CD1c-positive myeloid dendritic cell (primary cell): Measurements from ENCODE around the gene MBIP.
"Not testable (repeated sequence)": the region's sequence is repeated elsewhere in the genome, so short reads cannot be mapped to it uniquely, and the experiment has no call there.

ENCODE experiments used
- DNase-seq: peaks from one replicate; pipeline ENCODE4 v3.0.0-alpha.2; 2016; ENCODE audit errors: extremely low spot score

MBIP gene

GRCh38 chr14:36320200-36320896, at the start of gene MBIP:
MBIP (minus strand) TSS chr14:36320637; CDS start chr14:36320588, 49 bp downstream.
- DNase-seq, result peak; percentile 96

- no peak for DNase-seq
These were observed 47.7 kb upstream of the MBIP start for GRCh38 chr14:36367985-36368774.

GRCh38 chr14:36365766-36366165, 45.3 kb upstream of the MBIP start:
- no peak for DNase-seq

- DNase-seq, result peak; percentile 18
These were observed 43.3 kb upstream of the MBIP start for GRCh38 chr14:36363704-36364103.

- DNase-seq, result no peak
These were observed 42.2 kb upstream of the MBIP start for GRCh38 chr14:36362648-36363047.

- peak; percentile 77 for DNase-seq
These were observed 40.9 kb upstream of the MBIP start for GRCh38 chr14:36361210-36361853.

- DNase-seq, result no peak
These were observed 36.4 kb upstream of the MBIP start for GRCh38 chr14:36356862-36357261.

- DNase-seq, result no peak
These were observed 25.6 kb upstream of the MBIP start for GRCh38 chr14:36346052-36346451.

GRCh38 chr14:36344211-36344610, 23.8 kb upstream of the MBIP start:
- no peak for DNase-seq

- DNase-seq, result not testable (repeated sequence)
These were observed 21.4 kb upstream of the MBIP start for GRCh38 chr14:36341811-36342210.

GRCh38 chr14:36340276-36340890, 19.9 kb upstream of the MBIP start:
- DNase-seq, result no peak

GRCh38 chr14:36339816-36340215, 19.4 kb upstream of the MBIP start:
- DNase-seq, result peak; percentile 70

GRCh38 chr14:36333119-36333518, 12.7 kb upstream of the MBIP start:
- no peak for DNase-seq

- not testable (repeated sequence) for DNase-seq
These were observed 7.1 kb upstream of the MBIP start for GRCh38 chr14:36327573-36327972.

- DNase-seq, result no peak
These were observed 5.4 kb upstream of the MBIP start for GRCh38 chr14:36325853-36326252.

GRCh38 chr14:36324897-36325296, 4.5 kb upstream of the MBIP start:
- no peak for DNase-seq

- no peak for DNase-seq
These were observed 502 bp upstream of the MBIP start for GRCh38 chr14:36320897-36321381.

GRCh38 chr14:36319899-36320199, 588 bp downstream of the MBIP start:
- DNase-seq, result no peak

GRCh38 chr14:36317650-36318049, 2.8 kb downstream of the MBIP start:
- no peak for DNase-seq

GRCh38 chr14:36316131-36316530, 4.3 kb downstream of the MBIP start:
- DNase-seq, result no peak

GRCh38 chr14:36315159-36315853, 5.1 kb downstream of the MBIP start:
- DNase-seq, result no peak

- no peak for DNase-seq
These were observed 6.5 kb downstream of the MBIP start for GRCh38 chr14:36313898-36314297.
